Loucy (cell line): ENCODE data around the gene MED1.

Experiments used
- EZH2phosphoT487 ChIP-seq: fragments of 200-600 bp; IDR thresholded peaks from 2 replicates; pipeline ENCODE4 v1.6.1; 2018; ENCODE audit warnings: antibody characterized with exemption, mild to moderate bottlenecking, moderate library complexity, borderline replicate concordance
- TF ChIP-seq, protein P1 (sequence below): fragments of 200-600 bp; sonication (generic); conservative IDR thresholded peaks from 2 replicates; pipeline ENCODE4 v1.5.1; 2014; ENCODE audit warnings: mild to moderate bottlenecking, antibody characterized with exemption, low read length

GRCh38 chr17:39461926-39462569, 11.0 kb upstream of the MED1 start:
- TF ChIP-seq, protein P1, sequence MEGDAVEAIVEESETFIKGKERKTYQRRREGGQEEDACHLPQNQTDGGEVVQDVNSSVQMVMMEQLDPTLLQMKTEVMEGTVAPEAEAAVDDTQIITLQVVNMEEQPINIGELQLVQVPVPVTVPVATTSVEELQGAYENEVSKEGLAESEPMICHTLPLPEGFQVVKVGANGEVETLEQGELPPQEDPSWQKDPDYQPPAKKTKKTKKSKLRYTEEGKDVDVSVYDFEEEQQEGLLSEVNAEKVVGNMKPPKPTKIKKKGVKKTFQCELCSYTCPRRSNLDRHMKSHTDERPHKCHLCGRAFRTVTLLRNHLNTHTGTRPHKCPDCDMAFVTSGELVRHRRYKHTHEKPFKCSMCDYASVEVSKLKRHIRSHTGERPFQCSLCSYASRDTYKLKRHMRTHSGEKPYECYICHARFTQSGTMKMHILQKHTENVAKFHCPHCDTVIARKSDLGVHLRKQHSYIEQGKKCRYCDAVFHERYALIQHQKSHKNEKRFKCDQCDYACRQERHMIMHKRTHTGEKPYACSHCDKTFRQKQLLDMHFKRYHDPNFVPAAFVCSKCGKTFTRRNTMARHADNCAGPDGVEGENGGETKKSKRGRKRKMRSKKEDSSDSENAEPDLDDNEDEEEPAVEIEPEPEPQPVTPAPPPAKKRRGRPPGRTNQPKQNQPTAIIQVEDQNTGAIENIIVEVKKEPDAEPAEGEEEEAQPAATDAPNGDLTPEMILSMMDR, result no peak
- TF ChIP-seq EZH2phosphoT487, result no peak
